Activated T-helper 1 cell treated with anti-CD3 and anti-CD28 coated beads, Interleukin-12 subunit alpha, Interleukin-12 subunit beta, Interleukin-2, Interleukin-4 antibody, amounts not matched to agents 30 ng/mL and 10 ng/mL and 1 ng/mL, durations not matched to agents 14 hours and 24 hours and 36 hours (primary cell): ENCODE measurements around the gene SH2D3C. TPM values are rescaled to one million over a fixed set of nuclear protein-coding genes. Genes with fewer than 3 reads are reported as not detected.

Experiments
- DNase-seq: peaks from one replicate; pipeline ENCODE4 v3.0.0; 2021; ENCODE audit warnings: low spot score
- H3K27ac Mint-ChIP-seq: one replicate; pipeline ENCODE4 v1.8.0; 2021; ENCODE audit warnings: mild to moderate bottlenecking, mixed read lengths
- H3K27me3 Mint-ChIP-seq: one replicate; pipeline ENCODE4 v1.8.0; 2022; ENCODE audit warnings: mild to moderate bottlenecking, moderate library complexity, mixed read lengths; ENCODE audit not compliant: insufficient read depth
- H3K36me3 Mint-ChIP-seq: one replicate; pipeline ENCODE4 v1.8.0; 2021; ENCODE audit warnings: low read depth, mixed read lengths
- H3K4me1 Mint-ChIP-seq: one replicate; pipeline ENCODE4 v1.8.0; 2021; ENCODE audit warnings: low read depth, mixed read lengths
- H3K4me3 Mint-ChIP-seq: one replicate; pipeline ENCODE4 v1.8.0; 2021; ENCODE audit warnings: mild to moderate bottlenecking, moderate library complexity, mixed read lengths
- H3K9me3 Mint-ChIP-seq: one replicate; pipeline ENCODE4 v1.8.0; 2021; ENCODE audit warnings: mixed read lengths
- intact Hi-C: fragments of 100-400 bp; cut with micrococcal nuclease; formaldehyde crosslinking; loops from one replicate; pipeline ENCODE4 v1.15.1; 2024
- total RNA-seq: library from RNA; stranded (reverse); gene quantifications from 2 replicates; pipeline ENCODE4 v1.2.3, GENCODE V29; 2022

The SH2D3C gene
- total RNA-seq, 1 donor from 2014 or later: 30.0 TPM

GRCh38 chr9:127753148-127753547 lies 25.3 kb downstream of the SH2D3C start:
- intact Hi-C loops: no loop called here
- Mint-ChIP-seq H3K4me3 (no peak overlapping the region), H3K27ac (no peak overlapping the region), H3K27me3 (no peaks in the 10 kb centered on the region), H3K9me3 (no peaks in the 10 kb centered on the region), H3K36me3 (peaks cover 19% of the 10 kb centered on the region), H3K4me1 (no peaks in the 10 kb centered on the region)
- DNase-seq: no peak

GRCh38 chr9:127751269-127752054 lies 27.0 kb downstream of the SH2D3C start:
- no peak for DNase-seq
- H3K4me1 Mint-ChIP-seq: no peaks in the 10 kb centered on the region
- H3K27me3 Mint-ChIP-seq: no peaks in the 10 kb centered on the region
- peaks cover 30% of the 10 kb centered on the region for H3K36me3 Mint-ChIP-seq
- H3K9me3 Mint-ChIP-seq: no peaks in the 10 kb centered on the region
- no peak overlapping the region for H3K27ac Mint-ChIP-seq
- intact Hi-C loops: no loop called here
- no peak overlapping the region for H3K4me3 Mint-ChIP-seq

- no peaks in the 10 kb centered on the region for H3K9me3 Mint-ChIP-seq
- peaks cover 35% of the 10 kb centered on the region for H3K36me3 Mint-ChIP-seq
- H3K27me3 Mint-ChIP-seq: no peaks in the 10 kb centered on the region
- H3K27ac Mint-ChIP-seq: no peak overlapping the region
- no peak for DNase-seq
- H3K4me1 Mint-ChIP-seq: no peaks in the 10 kb centered on the region
- intact Hi-C loops: no loop called here
- no peak overlapping the region for H3K4me3 Mint-ChIP-seq
Observed at GRCh38 chr9:127749090-127749787, 29.2 kb downstream of the SH2D3C start.

- peaks cover 38% of the 10 kb centered on the region for H3K36me3 Mint-ChIP-seq
- H3K9me3 Mint-ChIP-seq: no peaks in the 10 kb centered on the region
- no peaks in the 10 kb centered on the region for H3K4me1 Mint-ChIP-seq
- peak overlapping the region; percentile 44 for H3K27ac Mint-ChIP-seq
- H3K27me3 Mint-ChIP-seq: no peaks in the 10 kb centered on the region
- intact Hi-C loops: no loop called here
- no peak for DNase-seq
- H3K4me3 Mint-ChIP-seq: no peak overlapping the region
Observed at GRCh38 chr9:127746959-127747569, 31.4 kb downstream of the SH2D3C start.

- Mint-ChIP-seq H3K36me3 (peaks cover 30% of the 10 kb centered on the region), H3K4me1 (no peaks in the 10 kb centered on the region), H3K4me3 (no peak overlapping the region), H3K9me3 (no peaks in the 10 kb centered on the region), H3K27me3 (no peaks in the 10 kb centered on the region), H3K27ac (no peak overlapping the region)
- no peak for DNase-seq
- intact Hi-C loops: no loop called here
Observed at GRCh38 chr9:127744398-127745110, 33.9 kb downstream of the SH2D3C start.

- DNase-seq: no peak
- Mint-ChIP-seq H3K9me3 (no peaks in the 10 kb centered on the region), H3K27ac (no peak overlapping the region), H3K36me3 (peaks cover 26% of the 10 kb centered on the region), H3K27me3 (no peaks in the 10 kb centered on the region), H3K4me1 (no peaks in the 10 kb centered on the region), H3K4me3 (no peak overlapping the region)
- intact Hi-C loops: no loop called here
Observed at GRCh38 chr9:127742435-127743088, 35.9 kb downstream of the SH2D3C start.

- intact Hi-C loops: no loop called here
- H3K4me3 Mint-ChIP-seq: no peak overlapping the region
- H3K27ac Mint-ChIP-seq: no peak overlapping the region
- peaks cover 26% of the 10 kb centered on the region for H3K36me3 Mint-ChIP-seq
- H3K27me3 Mint-ChIP-seq: no peaks in the 10 kb centered on the region
- DNase-seq: no peak
- no peaks in the 10 kb centered on the region for H3K9me3 Mint-ChIP-seq
- H3K4me1 Mint-ChIP-seq: no peaks in the 10 kb centered on the region
Observed at GRCh38 chr9:127741831-127742434, 36.5 kb downstream of the SH2D3C start.

GRCh38 chr9:127739614-127740330 lies 38.7 kb downstream of the SH2D3C start:
- no peak for DNase-seq
- Mint-ChIP-seq H3K4me1 (peaks cover 6% of the 10 kb centered on the region), H3K4me3 (no peak overlapping the region), H3K27me3 (no peaks in the 10 kb centered on the region), H3K27ac (no peak overlapping the region), H3K36me3 (peaks cover 18% of the 10 kb centered on the region), H3K9me3 (no peaks in the 10 kb centered on the region)
- intact Hi-C loops: loop anchor here (10.0 kb wide), 1 partner anchor 495 kb away; no protein-coding TSS in a partner anchor

GRCh38 chr9:127738666-127739065 lies 39.8 kb downstream of the SH2D3C start:
- H3K9me3 Mint-ChIP-seq: no peaks in the 10 kb centered on the region
- intact Hi-C loops: loop anchor here (10.0 kb wide), 1 partner anchor 494 kb away; no protein-coding TSS in a partner anchor
- H3K4me3 Mint-ChIP-seq: no peak overlapping the region
- no peaks in the 10 kb centered on the region for H3K27me3 Mint-ChIP-seq
- H3K36me3 Mint-ChIP-seq: peaks cover 18% of the 10 kb centered on the region
- DNase-seq: no peak
- H3K27ac Mint-ChIP-seq: no peak overlapping the region
- peaks cover 13% of the 10 kb centered on the region for H3K4me1 Mint-ChIP-seq

GRCh38 chr9:127735530-127736185 lies 42.8 kb downstream of the SH2D3C start:
- Mint-ChIP-seq H3K4me1 (peaks cover 15% of the 10 kb centered on the region), H3K27me3 (no peaks in the 10 kb centered on the region), H3K36me3 (peaks cover 9% of the 10 kb centered on the region), H3K4me3 (peak overlapping the region; percentile 89), H3K27ac (peak overlapping the region; percentile 96), H3K9me3 (no peaks in the 10 kb centered on the region)
- intact Hi-C loops: loop anchor here (1.0 to 10.0 kb wide), 12 partner anchors 20 to 491 kb away; partner anchors contain the start of genes FPGS, LRSAM1, NAIF1 and PTRH1
- DNase-seq: no peak
